ENCODE data around the gene FAR2. TPM values are rescaled to one million over a fixed set of nuclear protein-coding genes. Genes with fewer than 3 reads are reported as not detected.
A peak's percentile ranks its signal among the peaks of the same experiment; 100 is the strongest.

FAR2 gene
- polyA plus RNA-seq, 1 of the 3 experiments (the other 2 are of a cell fraction): 7.4 TPM

- TF ChIP-seq FOXJ3 (CRISPR knock-in tag; IDR thresholded peaks at IDR 0.05) (no peak), IRF3 (IDR thresholded peaks at IDR 0.05; ENCODE audit: low read depth, low read length) (no peak), JUND (IDR thresholded peaks at IDR 0.05) (peak; percentile 18; the same call in 1 of the 2 replicates), RXRA (IDR thresholded peaks at IDR 0.05; ENCODE audit: borderline replicate concordance, low read depth) (no peak), GATA2 (CRISPR knock-in tag; IDR thresholded peaks at IDR 0.05) (peak; percentile 53; the same call in 1 of the 2 replicates)
- TF ChIP-seq, protein P1, sequence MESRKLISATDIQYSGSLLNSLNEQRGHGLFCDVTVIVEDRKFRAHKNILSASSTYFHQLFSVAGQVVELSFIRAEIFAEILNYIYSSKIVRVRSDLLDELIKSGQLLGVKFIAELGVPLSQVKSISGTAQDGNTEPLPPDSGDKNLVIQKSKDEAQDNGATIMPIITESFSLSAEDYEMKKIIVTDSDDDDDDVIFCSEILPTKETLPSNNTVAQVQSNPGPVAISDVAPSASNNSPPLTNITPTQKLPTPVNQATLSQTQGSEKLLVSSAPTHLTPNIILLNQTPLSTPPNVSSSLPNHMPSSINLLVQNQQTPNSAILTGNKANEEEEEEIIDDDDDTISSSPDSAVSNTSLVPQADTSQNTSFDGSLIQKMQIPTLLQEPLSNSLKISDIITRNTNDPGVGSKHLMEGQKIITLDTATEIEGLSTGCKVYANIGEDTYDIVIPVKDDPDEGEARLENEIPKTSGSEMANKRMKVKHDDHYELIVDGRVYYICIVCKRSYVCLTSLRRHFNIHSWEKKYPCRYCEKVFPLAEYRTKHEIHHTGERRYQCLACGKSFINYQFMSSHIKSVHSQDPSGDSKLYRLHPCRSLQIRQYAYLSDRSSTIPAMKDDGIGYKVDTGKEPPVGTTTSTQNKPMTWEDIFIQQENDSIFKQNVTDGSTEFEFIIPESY (IDR thresholded peaks at IDR 0.05; ENCODE audit: borderline replicate concordance, low read depth): no peak
Measured at GRCh38 chr12:29242921-29243431, 93.9 kb downstream of the FAR2 start (continued).

GRCh38 chr12:29244159-29244765 lies 95.2 kb downstream of the FAR2 start:
- peaks cover 18 to 25% of the 10 kb centered on the region in 2 experiments; a peak in 3 of 4 replicates for H3K4me1 ChIP-seq (ENCODE audit: control insufficient read depth in 1 of 2, insufficient read depth in 2 of 2, low read depth in 1 of 2, low read length in 1 of 2)
- no peaks in the 10 kb centered on the region for H4K20me1 ChIP-seq (ENCODE audit: insufficient read depth)
- H3K27ac ChIP-seq (ENCODE audit: low read depth in 2 of 2, low read length in 1 of 2): no peak overlapping the region
- no peaks in the 10 kb centered on the region for H3K9me2 ChIP-seq
- CTCF ChIA-PET: interaction anchor here (1.3 to 1.8 kb wide), 2 partner anchors 9 to 73 kb away, joined by 4 to 8 read pairs; no protein-coding TSS in a partner anchor
- H2AFZ ChIP-seq (ENCODE audit: low read depth): no peak overlapping the region
- no peaks in the 10 kb centered on the region for H3K27me3 ChIP-seq (ENCODE audit: insufficient read depth)
- no peaks in the 10 kb centered on the region for H3K9me3 ChIP-seq
- DNase-seq: no peak
- H3K36me3 ChIP-seq (replicated peaks in 1 of 2; ENCODE audit: control insufficient read depth in 1 of 2, insufficient read depth in 2 of 2, low read length in 1 of 2): no peaks in the 10 kb centered on the region
- H3K4me3 ChIP-seq (ENCODE audit: low read depth in 2 of 2, low read length in 1 of 2): no peak overlapping the region
- no peak overlapping the region for H3K4me2 ChIP-seq
- POLR2A ChIA-PET: no interaction called here
- H3K9ac ChIP-seq: no peak overlapping the region
- H3F3A ChIP-seq (replicated peaks; ENCODE audit: insufficient read depth): no peaks in the 10 kb centered on the region
- TF ChIP-seq, protein P1 (IDR thresholded peaks at IDR 0.05; ENCODE audit: borderline replicate concordance, low read depth): no peak
- TF ChIP-seq JUND (IDR thresholded peaks at IDR 0.05): no peak
- no peak for TF ChIP-seq GABPA (IDR thresholded peaks at IDR 0.05; ENCODE audit: low read depth)
- no peak for TF ChIP-seq RFX5 (IDR thresholded peaks at IDR 0.05; ENCODE audit: low read length)
- no peak for TF ChIP-seq RAD21 (IDR thresholded peaks at IDR 0.05; ENCODE audit: low read length)
- TF ChIP-seq MEF2A (IDR thresholded peaks at IDR 0.05; ENCODE audit: borderline replicate concordance, low read depth): no peak
- WGBS (ENCODE audit: low lambda C conversion rate): 64% methylated on average over 3 of the region's 3 CpGs
- H3K79me2 ChIP-seq (ENCODE audit: insufficient read depth): no peaks in the 10 kb centered on the region
